Type B pancreatic cell (in vitro differentiated cells): ENCODE measurements around the gene CCDC87. TPM values are rescaled to one million over a fixed set of nuclear protein-coding genes. Genes with fewer than 3 reads are reported as not detected.

Experiments used
- DNase-seq: peaks from one replicate; pipeline ENCODE4 v3.0.0; 2021; ENCODE audit warnings: mixed read lengths; ENCODE audit not compliant: unreplicated experiment; ENCODE audit errors: extremely low spot score
- H3K27ac Mint-ChIP-seq: 2 replicates; pipeline ENCODE4 v1.8.0; 2021; ENCODE audit warnings: mild to moderate bottlenecking, mixed read lengths
- H3K27me3 Mint-ChIP-seq: 2 replicates; pipeline ENCODE4 v1.8.0; 2021; ENCODE audit warnings: mixed read lengths
- H3K36me3 Mint-ChIP-seq: 2 replicates; pipeline ENCODE4 v1.8.0; 2021; ENCODE audit warnings: mixed read lengths
- H3K4me1 Mint-ChIP-seq: one replicate; pipeline ENCODE4 v1.8.0; 2021; ENCODE audit warnings: mixed read lengths; ENCODE audit not compliant: unreplicated experiment
- H3K4me3 Mint-ChIP-seq: 2 replicates; pipeline ENCODE4 v1.8.0; 2021; ENCODE audit warnings: mild to moderate bottlenecking, mixed read lengths
- H3K9me3 Mint-ChIP-seq: 2 replicates; pipeline ENCODE4 v1.8.0; 2021; ENCODE audit warnings: mixed read lengths
- CTCF ChIP-seq: fragments of 200-600 bp; sonication (generic); conservative IDR thresholded peaks from 2 replicates; pipeline ENCODE4 v1.5.0; 2021; ENCODE audit warnings: antibody characterized with exemption, mild to moderate bottlenecking
- total RNA-seq: library from RNA; stranded (reverse); gene quantifications from 2 replicates; pipeline ENCODE4 v1.2.1, GENCODE V29; 2021; ENCODE audit warnings: low replicate concordance

Gene CCDC87
- total RNA-seq, 1 donor from 2014 or later = 0.94 TPM

- H3K27ac Mint-ChIP-seq = peak overlapping the region; percentile 99
- H3K9me3 Mint-ChIP-seq = no peaks in the 10 kb centered on the region
- no peaks in the 10 kb centered on the region for H3K27me3 Mint-ChIP-seq
- H3K4me3 Mint-ChIP-seq = peak overlapping the region; percentile 99
- DNase-seq = no peak
- no peak for TF ChIP-seq CTCF
- H3K4me1 Mint-ChIP-seq = peaks cover 40% of the 10 kb centered on the region
- H3K36me3 Mint-ChIP-seq = peaks cover 36% of the 10 kb centered on the region
These were observed 44.8 kb upstream of the CCDC87 start for GRCh38 chr11:66637557-66638176.

GRCh38 chr11:66636411-66636810 lies 43.5 kb upstream of the CCDC87 start:
- TF ChIP-seq CTCF = no peak
- H3K27me3 Mint-ChIP-seq = no peaks in the 10 kb centered on the region
- H3K4me1 Mint-ChIP-seq = peaks cover 30% of the 10 kb centered on the region
- peak overlapping the region; percentile 43 for H3K4me3 Mint-ChIP-seq
- H3K36me3 Mint-ChIP-seq = peaks cover 36% of the 10 kb centered on the region
- no peaks in the 10 kb centered on the region for H3K9me3 Mint-ChIP-seq
- no peak for DNase-seq
- H3K27ac Mint-ChIP-seq = peak overlapping the region; percentile 69

- H3K36me3 Mint-ChIP-seq = peaks cover 29% of the 10 kb centered on the region
These were observed 40.1 kb upstream of the CCDC87 start for GRCh38 chr11:66632952-66633351.

GRCh38 chr11:66631883-66632282 lies 39.0 kb upstream of the CCDC87 start:
- DNase-seq = no peak
- Mint-ChIP-seq H3K36me3 (peaks cover 40% of the 10 kb centered on the region), H3K4me1 (peaks cover 4% of the 10 kb centered on the region), H3K27me3 (no peaks in the 10 kb centered on the region), H3K9me3 (no peaks in the 10 kb centered on the region), H3K27ac (peak overlapping the region; percentile 55), H3K4me3 (no peak overlapping the region)
- no peak for TF ChIP-seq CTCF

More at GRCh38 chr11:66632952-66633351, 40.1 kb upstream of the CCDC87 start:
- Mint-ChIP-seq H3K27ac (no peak overlapping the region), H3K4me3 (no peak overlapping the region), H3K9me3 (no peaks in the 10 kb centered on the region), H3K27me3 (no peaks in the 10 kb centered on the region), H3K4me1 (peaks cover 11% of the 10 kb centered on the region)
- DNase-seq = no peak
- no peak for TF ChIP-seq CTCF

GRCh38 chr11:66629356-66629755 lies 36.5 kb upstream of the CCDC87 start:
- H3K27ac Mint-ChIP-seq = no peak overlapping the region
- H3K4me1 Mint-ChIP-seq = no peaks in the 10 kb centered on the region
- H3K27me3 Mint-ChIP-seq = no peaks in the 10 kb centered on the region
- H3K9me3 Mint-ChIP-seq = no peaks in the 10 kb centered on the region
- no peak overlapping the region for H3K4me3 Mint-ChIP-seq
- DNase-seq = no peak
- peaks cover 34% of the 10 kb centered on the region for H3K36me3 Mint-ChIP-seq
- TF ChIP-seq CTCF = no peak
